CD1c-positive myeloid dendritic cell (primary cell): ENCODE data around the gene SCMH1.
"Not testable (repeated sequence)": the region's sequence is repeated elsewhere in the genome, so short reads cannot be mapped to it uniquely, and the experiment has no call there.

Source experiments
- DNase-seq: peaks from one replicate; pipeline ENCODE4 v3.0.0-alpha.2; 2016; ENCODE audit errors: extremely low spot score

SCMH1 gene

GRCh38 chr1:41213341-41213740 is 28.8 kb downstream of the SCMH1 start:
- DNase-seq, result no peak

GRCh38 chr1:41211608-41212007 is 30.5 kb downstream of the SCMH1 start:
- DNase-seq, result not testable (repeated sequence)

- not testable (repeated sequence) for DNase-seq
Observed at GRCh38 chr1:41207053-41207452, 35.1 kb downstream of the SCMH1 start.

- DNase-seq, result no peak
Observed at GRCh38 chr1:41200728-41201127, 41.4 kb downstream of the SCMH1 start.

- DNase-seq, result no peak
Observed at GRCh38 chr1:41199375-41199774, 42.7 kb downstream of the SCMH1 start.

- no peak for DNase-seq
Observed at GRCh38 chr1:41192456-41193178, 49.5 kb downstream of the SCMH1 start.

GRCh38 chr1:41184446-41184845 is 57.7 kb downstream of the SCMH1 start:
- no peak for DNase-seq

- DNase-seq, result not testable (repeated sequence)
Observed at GRCh38 chr1:41178230-41178629, 63.9 kb downstream of the SCMH1 start.

- DNase-seq, result no peak
Observed at GRCh38 chr1:41175546-41175945, 66.6 kb downstream of the SCMH1 start.

- no peak for DNase-seq
Observed at GRCh38 chr1:41174170-41174569, 67.9 kb downstream of the SCMH1 start.

GRCh38 chr1:41173651-41174050 is 68.5 kb downstream of the SCMH1 start:
- DNase-seq, result no peak

GRCh38 chr1:41171266-41171874 is 70.7 kb downstream of the SCMH1 start:
- DNase-seq, result no peak

- no peak for DNase-seq
Observed at GRCh38 chr1:41169799-41170180, 72.3 kb downstream of the SCMH1 start.

- DNase-seq, result no peak
Observed at GRCh38 chr1:41169066-41169798, 72.9 kb downstream of the SCMH1 start.

GRCh38 chr1:41167667-41168066 is 74.4 kb downstream of the SCMH1 start:
- no peak for DNase-seq

GRCh38 chr1:41164727-41165126 is 77.4 kb downstream of the SCMH1 start:
- DNase-seq, result no peak

- DNase-seq, result no peak
Observed at GRCh38 chr1:41162441-41162840, 79.7 kb downstream of the SCMH1 start.

- no peak for DNase-seq
Observed at GRCh38 chr1:41161846-41162245, 80.3 kb downstream of the SCMH1 start.

- no peak for DNase-seq
Observed at GRCh38 chr1:41160498-41161110, 81.5 kb downstream of the SCMH1 start.

GRCh38 chr1:41158966-41159365 is 83.1 kb downstream of the SCMH1 start:
- no peak for DNase-seq

- DNase-seq, result no peak
Observed at GRCh38 chr1:41158147-41158875, 83.8 kb downstream of the SCMH1 start.

- DNase-seq, result no peak
Observed at GRCh38 chr1:41155105-41155504, 87.0 kb downstream of the SCMH1 start.
